CD4-positive, alpha-beta T cell treated with Interleukin-15 for 1 hour (primary cell): ENCODE data around the gene ZNF213.

Experiments used
- DNase-seq: peaks from one replicate; pipeline ENCODE4 v3.0.0-alpha.2; 2020

The ZNF213 gene, protein sequence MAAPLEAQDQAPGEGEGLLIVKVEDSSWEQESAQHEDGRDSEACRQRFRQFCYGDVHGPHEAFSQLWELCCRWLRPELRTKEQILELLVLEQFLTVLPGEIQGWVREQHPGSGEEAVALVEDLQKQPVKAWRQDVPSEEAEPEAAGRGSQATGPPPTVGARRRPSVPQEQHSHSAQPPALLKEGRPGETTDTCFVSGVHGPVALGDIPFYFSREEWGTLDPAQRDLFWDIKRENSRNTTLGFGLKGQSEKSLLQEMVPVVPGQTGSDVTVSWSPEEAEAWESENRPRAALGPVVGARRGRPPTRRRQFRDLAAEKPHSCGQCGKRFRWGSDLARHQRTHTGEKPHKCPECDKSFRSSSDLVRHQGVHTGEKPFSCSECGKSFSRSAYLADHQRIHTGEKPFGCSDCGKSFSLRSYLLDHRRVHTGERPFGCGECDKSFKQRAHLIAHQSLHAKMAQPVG

DNA sequence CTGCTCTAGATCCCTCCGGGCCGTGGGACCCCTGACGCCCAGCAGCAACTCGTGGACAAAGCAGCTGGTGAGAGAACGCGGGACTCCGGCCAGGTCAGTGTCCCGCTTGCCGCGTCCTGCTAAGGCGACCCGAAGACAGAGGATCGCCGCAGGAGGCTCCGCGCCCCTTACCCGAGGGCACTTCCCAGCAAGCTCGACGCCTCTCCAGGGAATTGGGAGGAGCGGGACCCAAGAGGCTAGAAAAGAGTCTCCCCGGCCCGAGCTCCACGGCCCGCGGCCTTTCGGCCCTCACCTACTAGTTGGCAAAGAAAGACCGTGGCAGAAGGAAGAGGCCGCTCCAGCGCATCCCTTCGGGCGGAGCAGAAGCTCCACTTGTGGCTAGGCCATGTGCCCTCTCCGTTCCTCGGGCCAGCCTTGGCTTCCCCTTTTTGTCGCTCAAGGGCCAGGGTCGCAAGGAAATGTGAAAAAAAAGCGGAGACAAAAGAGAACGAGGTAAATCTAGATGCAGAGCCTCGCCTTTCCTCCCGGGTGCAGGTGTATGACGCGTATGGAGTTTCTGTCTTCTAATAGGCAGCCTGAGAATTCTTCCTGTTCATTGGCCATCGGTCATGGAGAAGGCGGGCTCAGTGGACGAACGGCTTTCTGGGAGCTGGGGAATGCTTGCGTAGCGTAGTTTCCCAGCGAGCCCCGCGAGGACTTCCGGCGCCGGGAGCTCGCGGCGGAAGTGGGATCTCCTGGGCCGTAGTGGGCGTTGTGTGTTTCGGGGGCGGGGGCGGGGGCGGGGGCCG, at the start of gene ZNF213:
ZNF213 (plus strand) TSS at position 692 of the 788 bp plus-strand sequence. CDS start 2,252 bp downstream, outside the sequence.
- peak; percentile 97 for DNase-seq

DNA sequence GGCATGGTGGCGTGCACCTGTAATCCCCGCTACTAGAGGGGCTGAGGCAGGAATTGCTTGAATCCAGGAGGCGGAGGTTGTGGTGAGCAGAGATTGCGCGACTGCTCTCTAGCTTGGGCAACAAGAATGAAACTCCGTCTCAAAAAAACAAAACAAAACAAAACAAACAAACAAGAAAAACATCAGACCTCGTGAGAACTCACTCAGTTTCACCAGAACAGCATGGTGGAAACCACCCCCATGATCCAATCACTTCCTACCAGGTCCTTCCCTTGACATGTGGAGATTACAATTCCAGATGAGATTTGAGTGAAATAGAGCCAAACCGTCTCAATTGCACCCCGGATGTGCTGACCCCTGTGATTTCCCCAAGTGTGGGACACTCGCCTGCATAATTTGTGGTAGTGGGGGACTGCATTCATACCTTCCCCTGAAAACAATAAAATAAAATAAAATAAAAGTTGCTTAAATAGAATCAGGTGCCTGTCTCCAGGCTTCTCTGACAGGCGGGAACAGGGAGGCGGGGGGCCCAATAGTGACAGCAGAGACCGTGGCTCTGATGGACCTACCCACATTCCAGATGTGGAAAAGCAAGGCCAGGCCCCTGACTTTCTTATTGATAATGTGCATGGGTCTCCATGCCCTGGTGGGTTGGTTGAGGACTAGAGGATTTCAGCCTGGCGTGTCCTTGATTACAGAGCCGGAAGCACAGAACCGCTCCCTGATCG, 48.8 kb upstream of the ZNF213 start:
- DNase-seq: no peak

DNA sequence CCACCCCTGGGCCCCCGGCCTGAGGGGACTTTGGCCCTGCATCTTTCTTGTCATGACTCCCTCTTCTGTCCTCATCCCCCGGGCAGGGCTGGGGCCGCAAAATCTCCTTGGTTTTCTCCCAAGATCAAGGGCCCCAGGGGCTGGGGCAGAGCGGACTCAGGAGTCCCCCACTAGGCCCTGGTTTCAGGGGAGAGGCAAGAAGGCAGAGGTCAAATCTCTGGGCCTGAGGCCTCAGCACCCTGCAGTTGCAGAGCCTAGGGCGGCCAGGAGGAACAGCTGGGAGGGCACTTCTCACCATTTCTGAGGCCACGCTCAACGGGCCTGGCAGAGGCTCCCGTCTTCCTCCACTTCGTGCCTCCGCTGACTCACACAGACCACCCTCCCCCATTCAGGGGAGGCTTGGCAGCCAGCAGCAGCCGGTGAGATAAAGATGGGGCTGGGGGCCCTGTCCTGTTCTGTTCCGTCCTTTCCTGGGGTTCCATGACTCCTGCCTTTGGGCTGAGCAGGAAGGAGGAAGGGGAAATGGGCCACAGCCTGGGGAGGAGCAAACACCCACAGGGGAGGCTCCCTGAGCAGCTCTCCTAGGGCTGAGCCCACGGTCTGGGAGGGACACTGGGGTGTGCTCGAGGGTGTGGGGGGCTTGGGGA, 48.1 kb upstream of the ZNF213 start:
- no peak for DNase-seq

DNA sequence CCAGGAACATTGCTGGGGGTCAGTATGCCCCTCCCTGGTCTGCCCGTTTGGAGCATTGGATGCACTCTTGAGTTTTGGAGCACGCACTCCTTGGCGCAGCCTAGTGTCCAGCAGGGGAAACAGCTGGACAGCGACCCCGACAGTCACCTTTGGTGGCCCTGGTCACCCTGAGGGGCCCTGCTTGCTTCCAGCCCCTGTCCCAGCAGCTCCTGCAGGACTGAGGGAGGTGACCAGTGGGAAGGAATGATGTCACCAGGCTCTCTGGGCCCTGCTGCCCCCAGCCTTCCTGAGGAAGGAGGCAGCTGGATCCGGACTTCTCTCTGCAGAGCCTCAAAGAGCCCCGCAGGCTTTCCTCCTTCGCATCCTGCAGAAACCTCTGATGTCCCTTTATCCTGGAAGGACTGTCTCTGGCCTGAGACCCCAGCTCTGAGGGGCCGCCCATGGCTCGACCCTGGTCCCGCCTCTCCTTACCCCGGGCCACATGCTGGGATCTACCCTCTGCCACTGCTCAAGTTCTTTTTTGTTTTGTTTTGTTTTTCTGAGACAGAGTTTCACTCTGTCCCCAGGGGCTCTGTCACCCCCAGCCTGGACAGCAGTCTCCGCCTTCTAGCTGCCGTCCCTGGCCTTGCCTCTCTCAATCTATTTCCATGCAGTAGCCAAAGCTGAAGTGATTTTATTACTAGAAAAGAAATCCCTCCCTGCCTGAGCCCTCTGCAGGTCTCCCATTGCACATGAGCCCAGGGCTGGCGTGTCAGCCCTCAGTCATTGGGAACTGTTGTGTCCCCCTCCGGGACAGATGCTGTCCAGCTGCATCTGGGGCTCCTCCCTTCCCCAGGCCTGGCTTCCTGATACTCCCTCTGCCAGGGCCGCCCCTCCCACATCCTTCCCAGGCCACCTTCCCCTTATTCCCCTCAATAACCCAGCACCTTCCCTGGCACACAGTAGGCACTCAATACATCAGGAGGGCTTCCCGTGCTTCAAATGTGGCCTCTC, 47.3 kb upstream of the ZNF213 start:
- no peak for DNase-seq

DNA sequence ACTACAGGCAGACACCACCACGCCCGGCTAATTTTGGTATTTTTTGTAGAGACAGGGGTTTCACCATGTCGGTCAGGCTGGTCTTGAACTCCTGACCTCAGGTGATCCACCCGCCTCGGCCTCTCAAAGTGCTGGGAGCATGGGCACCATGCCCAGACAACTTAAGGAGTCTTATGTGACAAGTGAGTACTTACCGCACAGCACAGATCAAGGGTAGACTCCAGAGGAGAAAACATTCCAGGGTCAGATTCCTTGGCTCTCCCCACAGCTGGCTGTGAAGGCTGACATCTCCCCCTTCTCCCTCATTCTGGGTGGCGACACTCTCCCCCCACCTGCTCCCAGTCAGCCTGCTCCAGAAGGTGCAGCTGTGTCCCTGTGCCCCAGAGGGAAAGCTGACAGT, 46.4 kb upstream of the ZNF213 start:
- no peak for DNase-seq

DNA sequence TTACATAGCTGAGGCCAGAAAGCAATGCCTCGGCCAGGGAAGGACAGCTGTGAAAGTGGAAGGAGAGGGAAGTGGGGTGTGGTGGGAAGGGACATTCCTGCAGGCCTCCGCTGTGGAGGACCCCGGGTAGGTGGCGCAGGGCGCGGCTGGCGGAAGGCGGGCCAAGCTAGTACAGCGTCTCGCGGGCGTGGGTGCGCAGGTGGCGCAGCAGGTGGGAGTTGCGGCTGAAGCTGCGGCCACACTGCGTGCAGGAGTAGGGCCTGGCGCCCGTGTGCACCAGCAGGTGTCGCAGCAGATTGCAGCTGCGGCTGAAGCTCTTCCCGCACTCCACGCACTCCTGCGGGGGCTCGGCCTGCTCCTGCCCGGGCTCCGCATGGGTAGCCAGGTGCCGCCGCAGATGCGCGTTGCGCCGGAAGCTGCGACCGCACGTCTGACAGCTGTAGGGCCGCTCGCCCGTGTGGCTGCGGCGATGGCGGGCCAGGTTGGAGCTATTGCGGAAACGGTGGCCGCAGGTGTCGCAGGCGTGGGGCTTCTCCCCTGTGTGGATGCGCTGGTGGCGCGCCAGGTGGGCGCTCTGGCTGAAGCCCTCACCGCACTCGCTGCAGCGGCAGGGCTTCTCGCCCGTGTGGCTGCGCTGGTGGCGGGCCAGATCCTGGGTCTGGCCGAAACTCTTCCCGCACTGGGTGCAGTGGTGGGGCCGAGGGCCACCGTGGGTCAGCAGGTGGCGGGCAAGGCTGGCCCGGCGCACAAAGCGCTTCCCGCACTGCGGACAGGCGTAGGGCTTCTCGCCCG, 45.7 kb upstream of the ZNF213 start:
- no peak for DNase-seq

DNA sequence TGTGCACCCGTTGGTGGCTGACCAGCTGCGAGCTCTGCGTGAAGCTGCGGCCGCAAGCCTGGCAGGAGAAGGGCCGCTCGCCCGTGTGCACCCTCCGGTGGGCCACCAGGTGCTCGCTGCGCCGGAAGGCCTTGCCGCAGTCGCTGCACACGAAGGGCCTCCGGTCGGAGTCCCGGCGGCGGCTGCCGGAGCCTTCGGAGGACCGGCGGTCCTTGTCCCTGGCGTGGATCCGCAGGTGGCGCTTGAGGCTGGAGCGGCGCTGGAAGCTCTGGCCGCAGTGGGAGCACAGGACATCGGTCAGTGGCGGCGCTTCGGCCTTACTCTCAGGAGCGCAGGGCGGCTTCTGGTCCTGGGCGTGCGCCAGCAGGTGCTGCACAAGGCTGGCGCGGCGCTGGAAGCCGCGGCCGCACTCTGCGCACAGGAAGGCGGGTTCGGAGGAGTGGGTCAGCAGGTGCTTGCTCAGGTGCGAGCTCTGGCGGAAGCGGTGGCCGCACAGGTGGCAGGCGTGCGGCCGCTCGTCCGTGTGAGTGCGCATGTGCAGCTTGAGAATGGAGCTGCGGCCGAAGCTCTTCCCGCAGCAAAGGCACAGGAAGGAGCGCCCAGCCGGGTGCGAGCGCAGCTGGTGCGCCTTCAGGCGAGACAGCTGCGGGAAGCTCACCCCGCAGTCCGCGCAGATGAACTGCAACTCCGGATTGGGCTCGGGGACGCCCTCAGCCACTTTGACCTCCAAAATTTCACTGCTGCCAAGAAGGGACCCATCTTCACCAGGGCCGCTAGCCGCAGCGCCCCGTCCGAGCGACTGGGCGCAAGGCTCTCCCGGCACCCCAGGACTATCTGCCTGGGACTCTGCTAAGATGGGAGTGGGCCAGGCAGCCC, 44.9 kb upstream of the ZNF213 start:
- DNase-seq: no peak

DNA sequence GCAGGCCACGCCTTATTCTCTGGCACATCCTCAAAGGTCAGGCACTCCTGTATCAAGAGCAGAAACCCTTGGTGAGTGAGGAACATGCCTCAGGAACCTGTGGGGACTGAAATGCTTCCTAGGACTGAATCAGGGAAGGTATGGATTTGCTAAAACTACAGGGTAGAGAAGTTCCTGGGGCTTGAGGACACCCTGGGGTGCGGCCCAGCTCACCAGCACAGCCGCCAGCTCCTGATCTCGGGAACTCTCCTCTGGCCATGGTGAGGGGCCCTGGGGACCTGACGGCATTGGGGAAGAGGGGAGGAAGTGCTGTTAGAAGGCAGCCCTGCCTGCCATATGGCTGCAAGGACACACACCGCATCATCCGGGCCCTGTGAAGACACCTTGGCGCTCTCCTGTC, 43.3 kb upstream of the ZNF213 start:
- DNase-seq: no peak

DNA sequence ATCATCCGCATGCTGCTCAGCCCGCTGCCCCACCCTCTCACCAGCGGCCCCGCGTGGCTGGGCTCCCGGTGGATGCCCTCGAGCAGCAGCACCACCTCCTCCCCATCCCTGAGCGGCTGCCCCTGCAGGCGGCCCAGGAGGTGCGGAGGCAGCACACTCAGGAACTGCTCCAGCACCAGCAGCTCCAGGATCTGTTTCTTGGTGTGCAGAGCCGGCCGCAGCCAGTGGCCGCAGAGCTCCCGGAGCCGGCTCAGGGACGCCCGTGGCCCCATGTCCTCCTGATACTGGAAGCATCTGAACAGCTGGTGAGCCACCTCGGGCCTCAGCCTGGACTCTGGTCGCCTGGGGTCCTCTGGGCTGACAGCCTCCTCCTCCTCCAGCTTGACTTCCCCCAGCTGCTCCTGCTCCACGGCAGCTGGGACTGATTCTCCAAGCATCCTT, 42.3 kb upstream of the ZNF213 start:
- DNase-seq: no peak

DNA sequence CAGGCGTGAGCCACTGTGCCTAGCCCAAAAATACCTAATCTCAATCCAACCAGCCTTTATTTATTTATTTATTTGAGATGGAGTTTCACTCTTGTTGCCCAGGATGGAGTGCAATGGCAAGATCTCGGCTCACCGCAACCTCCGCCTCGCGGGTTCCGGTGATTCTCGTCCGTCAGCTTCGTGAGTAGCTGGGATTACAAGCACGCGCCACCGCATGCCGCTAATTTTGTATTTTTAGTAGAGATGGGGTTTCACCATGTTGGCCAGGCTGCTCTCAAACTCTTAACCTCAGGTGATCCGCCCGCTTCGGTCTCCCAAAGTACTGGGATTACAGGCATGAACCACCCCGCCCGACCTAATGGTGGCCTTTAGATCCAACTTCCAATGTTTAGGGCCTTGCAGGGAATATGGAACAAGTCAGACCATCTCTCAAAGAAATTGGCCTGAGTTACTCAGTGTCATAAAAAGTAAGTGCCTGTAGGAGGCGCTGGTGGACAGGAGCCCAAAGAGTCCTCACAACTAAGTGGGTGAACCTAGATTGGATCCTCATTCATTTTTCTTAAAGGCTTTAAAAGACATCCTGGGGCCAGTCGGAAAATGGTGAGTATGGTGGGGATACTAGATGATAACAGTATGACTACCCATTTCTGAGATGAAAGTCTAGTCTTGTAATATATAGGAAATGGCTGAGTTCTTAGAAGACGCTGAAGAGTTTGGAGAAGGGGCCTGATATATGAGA, 40.4 kb upstream of the ZNF213 start:
- DNase-seq: no peak

DNA sequence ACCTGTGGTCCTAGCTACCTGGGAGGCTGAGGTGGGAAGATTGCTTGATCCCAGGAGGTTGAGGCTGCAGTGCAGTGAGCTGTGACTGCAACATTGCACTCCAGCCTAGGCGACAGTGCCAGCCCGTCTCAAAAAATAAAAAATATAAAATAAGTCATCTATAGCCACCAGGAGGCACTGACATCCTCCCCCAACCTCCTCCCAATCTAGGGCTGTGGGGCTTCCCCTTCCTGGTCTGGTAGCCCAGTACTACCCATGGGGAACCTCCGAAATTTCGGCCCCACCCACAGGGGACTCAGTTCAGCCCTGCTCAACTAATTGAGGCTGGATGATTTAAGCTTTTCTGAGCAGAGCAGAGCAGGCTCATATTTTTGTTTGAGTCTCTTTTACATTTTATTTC, 39.0 kb upstream of the ZNF213 start:
- peak; percentile 84 for DNase-seq

DNA sequence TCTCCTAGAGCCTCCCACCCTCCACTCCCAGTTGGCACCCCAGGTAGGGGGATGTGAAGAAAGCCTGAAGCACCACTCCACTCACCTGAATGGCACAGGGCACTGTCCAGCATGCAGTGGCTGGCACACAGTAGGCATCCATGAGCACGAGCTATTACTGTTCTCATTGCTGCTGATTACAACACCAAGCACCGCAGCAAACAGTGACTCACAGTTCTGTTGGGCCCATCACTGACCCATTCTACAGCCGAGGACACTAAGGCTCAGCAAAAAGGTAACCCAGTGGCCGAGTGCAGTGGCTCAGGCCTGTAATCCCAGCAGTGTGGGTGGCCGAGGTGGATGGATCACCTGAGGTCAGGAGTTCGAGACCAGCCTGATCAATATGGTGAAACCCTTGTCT, 38.5 kb upstream of the ZNF213 start:
- no peak for DNase-seq

DNA sequence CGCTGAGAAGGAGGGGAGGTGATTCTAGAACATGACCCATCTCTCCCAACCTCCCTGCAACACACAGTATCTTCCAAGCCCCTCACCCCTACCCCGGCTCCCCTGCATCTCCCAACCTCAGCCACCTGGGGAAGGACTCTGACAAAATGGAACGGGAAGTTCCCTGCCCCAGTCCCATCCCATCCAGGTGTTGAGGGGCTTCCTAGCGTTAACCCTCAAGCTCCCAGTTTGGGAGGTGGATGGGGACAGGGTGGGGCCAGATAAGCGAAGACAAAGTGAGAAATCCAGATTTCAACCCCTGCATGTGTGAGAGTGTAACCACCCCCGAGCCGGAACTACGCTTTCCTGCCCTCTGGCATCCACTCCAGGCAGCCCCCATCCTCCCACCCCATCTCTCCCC, 37.6 kb upstream of the ZNF213 start:
- DNase-seq: no peak

DNA sequence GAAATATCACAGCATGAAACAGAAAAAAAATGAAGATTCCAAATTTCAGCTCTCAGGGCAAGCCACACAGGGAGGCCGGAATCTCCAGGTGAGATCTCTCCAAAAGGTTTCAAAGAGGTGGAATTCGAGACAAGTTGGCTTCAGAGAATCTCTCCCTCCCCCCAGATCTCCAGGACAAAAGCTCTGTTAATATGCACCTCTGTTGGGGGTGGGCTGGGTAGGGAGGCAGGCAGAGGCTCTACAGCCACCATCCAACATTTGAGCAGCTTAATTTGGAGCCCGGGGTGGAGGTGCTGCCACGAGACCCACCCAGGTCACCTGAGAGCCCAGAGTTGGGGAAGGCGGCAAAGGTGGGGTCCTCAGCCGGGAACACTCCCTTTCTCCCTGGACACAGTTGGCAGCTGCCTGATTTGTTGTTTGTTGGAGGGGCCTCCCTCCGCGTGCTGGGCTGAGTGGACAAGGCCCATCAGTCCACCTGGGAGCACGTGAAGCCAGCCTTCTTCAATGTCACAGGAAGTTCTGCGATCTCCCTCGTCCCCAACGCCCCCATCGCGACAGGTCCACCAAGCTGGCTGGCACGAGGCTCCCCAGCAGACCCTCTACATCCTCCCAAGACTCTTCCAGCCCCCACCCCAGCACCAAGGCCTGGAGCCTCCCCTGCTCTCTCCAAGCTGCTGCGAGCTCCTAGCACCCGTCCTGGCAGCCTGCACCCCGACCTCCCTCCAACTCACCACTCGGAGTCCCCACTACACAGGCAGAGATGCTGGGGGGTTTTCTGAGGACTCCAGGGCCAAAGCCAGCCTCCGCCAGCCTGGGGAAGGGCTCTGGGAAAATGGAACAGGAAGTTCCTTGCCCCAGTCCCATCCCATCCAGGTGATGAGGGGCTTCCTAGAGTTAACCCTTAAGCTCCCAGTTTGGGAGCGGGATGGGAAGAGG, 36.1 kb upstream of the ZNF213 start, which contains the start of gene ZSCAN10:
ZSCAN10 (minus strand) TSS at position 836 of the 936 bp plus-strand sequence. CDS start 6,357 bp downstream, outside the sequence.
- DNase-seq: no peak

DNA sequence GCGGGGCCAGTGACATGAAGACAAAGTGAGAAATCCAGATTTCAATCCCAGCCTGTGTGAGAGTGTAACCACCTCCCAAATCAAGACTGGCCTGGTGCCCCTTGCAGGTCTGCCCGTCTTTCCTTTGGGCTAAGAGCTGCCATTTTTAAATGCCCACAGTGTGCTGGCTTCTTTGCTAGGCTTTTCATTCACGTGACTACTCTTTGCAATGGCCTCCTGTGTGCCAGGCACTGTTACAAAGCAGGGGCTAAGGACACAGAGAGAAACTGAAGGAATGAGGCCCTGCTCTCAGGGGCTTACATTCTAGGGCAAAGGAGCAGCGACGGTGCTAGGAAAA, 35.5 kb upstream of the ZNF213 start:
- DNase-seq: no peak

DNA sequence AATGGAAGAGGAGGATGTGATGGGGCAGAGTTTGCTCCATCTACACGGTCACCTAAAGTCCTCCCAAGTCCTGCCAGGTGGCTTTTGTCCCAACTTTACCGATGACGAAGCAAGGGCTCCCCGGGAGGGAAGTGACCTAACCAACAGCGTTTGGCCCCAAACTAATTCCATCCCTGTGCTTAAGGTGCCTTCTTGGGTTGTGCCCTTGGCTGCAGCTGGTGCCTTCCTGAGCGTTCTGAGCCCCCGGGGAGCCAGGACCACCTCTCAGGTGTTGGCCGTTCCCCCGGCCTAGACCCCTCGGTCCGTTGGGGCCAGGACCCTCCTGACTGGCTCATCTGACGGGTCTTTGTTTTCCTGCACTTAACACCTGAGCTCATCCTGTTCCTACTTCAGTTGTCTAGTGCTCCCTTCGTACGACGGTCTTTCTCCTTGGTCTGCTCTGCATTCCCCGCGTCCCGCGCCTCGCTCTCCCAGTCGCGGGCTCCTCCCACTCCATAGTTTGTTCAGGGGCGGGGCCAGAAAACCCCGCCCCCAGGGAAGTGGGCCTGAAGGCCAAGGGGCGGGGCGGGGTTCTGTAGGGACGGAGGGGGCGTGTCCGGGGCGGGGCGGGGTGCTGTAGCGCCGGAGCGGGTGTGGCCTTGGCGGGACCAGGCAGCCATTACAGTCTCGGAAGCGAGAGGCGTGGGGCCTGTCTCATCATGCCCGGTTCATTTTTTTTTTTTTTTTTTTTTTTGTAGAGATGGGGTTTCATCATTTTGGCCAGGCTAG, 34.9 kb upstream of the ZNF213 start:
- DNase-seq: peak; percentile 95
